SK-N-MC (cell line): ENCODE data around the gene TMEM213.

ENCODE experiments used
- DNase-seq: peaks from one replicate; pipeline ENCODE4 v3.0.0-alpha.2; 2011; ENCODE audit warnings: low read depth, low spot score
- H3K27ac ChIP-seq: fragments of 200-600 bp; sonication (generic); 2 replicates; pipeline ENCODE4 v1.5.1; 2016; ENCODE audit warnings: mixed run types
- H3K36me3 ChIP-seq: fragments of 200-600 bp; sonication (generic); 2 replicates; pipeline ENCODE4 v1.6.1; 2017; ENCODE audit warnings: antibody characterized with exemption, low read length, mixed read lengths; ENCODE audit not compliant: insufficient read depth
- H3K4me3 ChIP-seq: fragments of 200-600 bp; sonication (generic); 2 replicates; pipeline ENCODE4 v1.5.1; 2016
- H3K9ac ChIP-seq: fragments of 200-600 bp; sonication (generic); 2 replicates; pipeline ENCODE4 v1.8.0; 2017; ENCODE audit warnings: mixed run types, mixed read lengths; ENCODE audit not compliant: insufficient read length
- H3K9me3 ChIP-seq: fragments of 200-600 bp; sonication (generic); 2 replicates; pipeline ENCODE4 v1.6.1; 2017; ENCODE audit warnings: low read depth, mild to moderate bottlenecking, antibody characterized with exemption, low read length, moderate library complexity, mixed read lengths
- EZH2 ChIP-seq: fragments of 200-600 bp; sonication (generic); IDR thresholded peaks from one replicate; pipeline ENCODE4 v1.6.1; 2017; ENCODE audit warnings: antibody characterized with exemption
- FOXP2 ChIP-seq: optimal IDR thresholded peaks from 2 replicates; pipeline ENCODE3; 2011; ENCODE audit warnings: mild to moderate bottlenecking, moderate library complexity; ENCODE audit not compliant: insufficient read depth; ENCODE audit errors: extremely low read length, control extremely low read depth
- POLR2AphosphoS5 ChIP-seq: IDR thresholded peaks from 2 replicates; pipeline ENCODE4 v1.6.1; 2012; ENCODE audit warnings: mild to moderate bottlenecking, low read depth, low read length, borderline replicate concordance

The TMEM213 gene

GRCh38 chr7:138873220-138873892, 75.6 kb downstream of the TMEM213 start:
- H3K27ac ChIP-seq: no peak overlapping the region

GRCh38 chr7:138875794-138876193, 78.0 kb downstream of the TMEM213 start:
- no peak for TF ChIP-seq POLR2AphosphoS5
- no peak for TF ChIP-seq EZH2
- no peak for TF ChIP-seq FOXP2
- H3K9me3 ChIP-seq: no peaks in the 10 kb centered on the region
- DNase-seq: no peak
- no peak overlapping the region for H3K9ac ChIP-seq
- H3K4me3 ChIP-seq: no peak overlapping the region
- no peak overlapping the region for H3K27ac ChIP-seq
- no peaks in the 10 kb centered on the region for H3K36me3 ChIP-seq

More at GRCh38 chr7:138873220-138873892, 75.6 kb downstream of the TMEM213 start:
- no peak for TF ChIP-seq FOXP2
- no peak for TF ChIP-seq EZH2
- TF ChIP-seq POLR2AphosphoS5: no peak
- H3K9me3 ChIP-seq: no peaks in the 10 kb centered on the region
- no peak for DNase-seq
- no peak overlapping the region for H3K9ac ChIP-seq
- no peaks in the 10 kb centered on the region for H3K36me3 ChIP-seq
- H3K4me3 ChIP-seq: no peak overlapping the region

- Histone ChIP-seq H3K36me3 (no peaks in the 10 kb centered on the region), H3K4me3 (no peak overlapping the region), H3K9me3 (no peaks in the 10 kb centered on the region), H3K27ac (no peak overlapping the region), H3K9ac (no peak overlapping the region)
- TF ChIP-seq EZH2 (no peak), FOXP2 (no peak), POLR2AphosphoS5 (no peak)
- no peak for DNase-seq
These were observed 78.5 kb downstream of the TMEM213 start for GRCh38 chr7:138876326-138876725.

- DNase-seq: no peak
- Histone ChIP-seq H3K27ac (no peak overlapping the region), H3K9ac (no peak overlapping the region), H3K4me3 (no peak overlapping the region), H3K36me3 (no peaks in the 10 kb centered on the region), H3K9me3 (no peaks in the 10 kb centered on the region)
- TF ChIP-seq POLR2AphosphoS5 (no peak), EZH2 (no peak), FOXP2 (no peak)
These were observed 80.3 kb downstream of the TMEM213 start for GRCh38 chr7:138878051-138878450.

GRCh38 chr7:138878856-138879255, 81.1 kb downstream of the TMEM213 start:
- Histone ChIP-seq H3K9me3 (no peaks in the 10 kb centered on the region), H3K36me3 (no peaks in the 10 kb centered on the region), H3K27ac (no peak overlapping the region), H3K4me3 (no peak overlapping the region), H3K9ac (no peak overlapping the region)
- TF ChIP-seq POLR2AphosphoS5 (no peak), FOXP2 (no peak), EZH2 (no peak)
- no peak for DNase-seq

- Histone ChIP-seq H3K9ac (no peak overlapping the region), H3K4me3 (no peak overlapping the region), H3K9me3 (no peaks in the 10 kb centered on the region), H3K36me3 (no peaks in the 10 kb centered on the region), H3K27ac (no peak overlapping the region)
- TF ChIP-seq FOXP2 (no peak), POLR2AphosphoS5 (no peak), EZH2 (no peak)
- no peak for DNase-seq
These were observed 81.6 kb downstream of the TMEM213 start for GRCh38 chr7:138879356-138879755.

GRCh38 chr7:138880881-138881578, 83.2 kb downstream of the TMEM213 start:
- Histone ChIP-seq H3K27ac (no peak overlapping the region), H3K9ac (no peak overlapping the region), H3K4me3 (no peak overlapping the region), H3K9me3 (no peaks in the 10 kb centered on the region), H3K36me3 (no peaks in the 10 kb centered on the region)
- no peak for DNase-seq
- TF ChIP-seq FOXP2 (no peak), POLR2AphosphoS5 (no peak), EZH2 (no peak)

- DNase-seq: no peak
- Histone ChIP-seq H3K9ac (no peak overlapping the region), H3K9me3 (no peaks in the 10 kb centered on the region), H3K27ac (no peak overlapping the region), H3K4me3 (no peak overlapping the region), H3K36me3 (no peaks in the 10 kb centered on the region)
- TF ChIP-seq EZH2 (no peak), POLR2AphosphoS5 (no peak), FOXP2 (no peak)
These were observed 83.9 kb downstream of the TMEM213 start for GRCh38 chr7:138881579-138882188.

- no peaks in the 10 kb centered on the region for H3K36me3 ChIP-seq
- no peak overlapping the region for H3K27ac ChIP-seq
- TF ChIP-seq POLR2AphosphoS5 (no peak), EZH2 (no peak), FOXP2 (no peak)
- no peaks in the 10 kb centered on the region for H3K9me3 ChIP-seq
- H3K9ac ChIP-seq: no peak overlapping the region
- no peak overlapping the region for H3K4me3 ChIP-seq
- DNase-seq: no peak
These were observed 84.5 kb downstream of the TMEM213 start for GRCh38 chr7:138882249-138882648.
